ENCODE data around the gene ZFP90.

ZFP90 gene

DNA sequence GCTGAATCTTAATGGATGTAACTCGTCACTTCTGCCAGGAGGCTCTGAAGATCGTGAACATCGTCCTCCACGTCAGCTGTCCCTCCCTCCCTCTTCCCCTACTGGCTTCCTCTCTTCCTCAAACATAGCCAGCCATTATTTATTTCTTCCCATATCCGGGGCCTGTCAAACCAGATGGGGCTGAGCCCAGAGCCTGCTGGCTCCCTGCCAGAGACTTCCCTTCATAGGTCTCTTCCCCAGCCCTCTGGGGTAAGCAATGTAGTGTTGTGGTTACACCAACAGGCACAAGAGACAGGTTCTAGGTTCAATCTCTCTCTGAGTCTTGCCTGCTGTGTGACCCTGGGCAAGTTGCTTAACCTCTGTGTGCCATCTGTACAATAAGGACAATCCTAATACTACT, 40.1 kb upstream of the ZFP90 start:
- H3K9me3 ChIP-seq (ENCODE audit: control insufficient read depth in 1 of 2, low read length in 2 of 2): no peaks in the 10 kb centered on the region
- no peaks in the 10 kb centered on the region for H3K36me3 ChIP-seq (ENCODE audit: control insufficient read depth in 1 of 2, insufficient read depth in 2 of 2, low read length in 2 of 2)
- no peak overlapping the region for H3K9ac ChIP-seq (ENCODE audit: low read depth in 1 of 2, low read length in 2 of 2)
- no peak overlapping the region for H3K27ac ChIP-seq (ENCODE audit: low read depth, low read length)
- peaks cover 0 to 12% of the 10 kb centered on the region in 2 donors for H3K4me1 ChIP-seq (ENCODE audit: control insufficient read depth in 1 of 2, insufficient read depth in 2 of 2, low read length in 2 of 2)
- no peak overlapping the region for H3K4me3 ChIP-seq (ENCODE audit: low read depth in 1 of 2, low read length in 2 of 2)
- H3K27me3 ChIP-seq (ENCODE audit: control insufficient read depth in 1 of 2, insufficient read depth in 2 of 2, low read length in 2 of 2): no peaks in the 10 kb centered on the region

DNA sequence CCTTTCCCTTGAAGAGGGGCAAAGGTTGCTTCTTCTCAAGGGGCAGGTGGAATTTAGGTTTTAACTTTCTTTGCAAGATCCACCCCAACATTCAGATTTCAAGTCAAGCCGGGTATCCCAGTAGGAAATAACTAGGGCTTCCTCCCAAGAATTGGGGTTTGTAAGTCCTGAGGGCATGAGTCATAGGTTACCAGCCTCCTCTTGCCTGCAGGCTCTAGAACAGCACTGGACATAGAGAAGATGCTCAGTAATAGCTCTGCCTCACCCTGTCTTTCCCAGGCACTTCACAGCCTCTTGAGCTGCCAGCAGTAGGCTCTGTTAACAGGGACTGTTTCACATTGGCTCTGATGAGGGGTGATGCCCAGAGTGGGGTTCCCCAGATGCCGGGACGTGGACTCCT, 35.8 kb upstream of the ZFP90 start:
- no peak overlapping the region for H3K9ac ChIP-seq (ENCODE audit: low read depth in 1 of 2, low read length in 2 of 2)
- no peaks in the 10 kb centered on the region for H3K9me3 ChIP-seq (ENCODE audit: control insufficient read depth in 1 of 2, low read length in 2 of 2)
- no peaks in the 10 kb centered on the region for H3K36me3 ChIP-seq (ENCODE audit: control insufficient read depth in 1 of 2, insufficient read depth in 2 of 2, low read length in 2 of 2)
- no peaks in the 10 kb centered on the region for H3K27me3 ChIP-seq (ENCODE audit: control insufficient read depth in 1 of 2, insufficient read depth in 2 of 2, low read length in 2 of 2)
- no peak overlapping the region for H3K4me3 ChIP-seq (ENCODE audit: low read depth in 1 of 2, low read length in 2 of 2)
- peaks cover 0 to 5% of the 10 kb centered on the region in 2 donors for H3K4me1 ChIP-seq (ENCODE audit: control insufficient read depth in 1 of 2, insufficient read depth in 2 of 2, low read length in 2 of 2)
- H3K27ac ChIP-seq (ENCODE audit: low read depth, low read length): no peak overlapping the region

DNA sequence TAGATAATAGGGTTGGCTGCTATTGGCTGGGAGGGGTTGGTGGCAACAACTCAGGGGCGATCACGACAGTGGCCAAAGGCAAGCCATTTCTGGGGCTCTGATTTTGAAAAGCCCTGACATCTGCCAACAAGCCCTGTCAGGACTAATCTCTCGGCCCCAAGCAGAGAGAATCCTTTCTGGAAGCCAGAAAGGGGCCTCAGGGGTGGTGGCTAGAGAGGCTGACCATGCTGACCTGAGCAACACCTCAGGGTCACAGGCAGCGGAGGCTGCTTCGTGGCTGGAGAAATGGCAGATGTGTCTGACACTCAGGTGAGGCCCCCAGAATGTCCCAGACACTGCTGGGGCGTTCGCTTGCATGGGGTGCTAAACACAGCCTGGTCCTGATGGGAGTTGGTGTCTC, 35.0 kb upstream of the ZFP90 start:
- Histone ChIP-seq H3K36me3 (ENCODE audit: control insufficient read depth in 1 of 2, insufficient read depth in 2 of 2, low read length in 2 of 2) (no peaks in the 10 kb centered on the region), H3K27ac (ENCODE audit: low read depth, low read length) (no peak overlapping the region), H3K4me1 (ENCODE audit: control insufficient read depth in 1 of 2, insufficient read depth in 2 of 2, low read length in 2 of 2) (peaks cover 0 to 1% of the 10 kb centered on the region in 2 donors), H3K9ac (ENCODE audit: low read depth in 1 of 2, low read length in 2 of 2) (no peak overlapping the region), H3K27me3 (ENCODE audit: control insufficient read depth in 1 of 2, insufficient read depth in 2 of 2, low read length in 2 of 2) (no peaks in the 10 kb centered on the region), H3K4me3 (ENCODE audit: low read depth in 1 of 2, low read length in 2 of 2) (no peak overlapping the region), H3K9me3 (ENCODE audit: control insufficient read depth in 1 of 2, low read length in 2 of 2) (no peaks in the 10 kb centered on the region)

DNA sequence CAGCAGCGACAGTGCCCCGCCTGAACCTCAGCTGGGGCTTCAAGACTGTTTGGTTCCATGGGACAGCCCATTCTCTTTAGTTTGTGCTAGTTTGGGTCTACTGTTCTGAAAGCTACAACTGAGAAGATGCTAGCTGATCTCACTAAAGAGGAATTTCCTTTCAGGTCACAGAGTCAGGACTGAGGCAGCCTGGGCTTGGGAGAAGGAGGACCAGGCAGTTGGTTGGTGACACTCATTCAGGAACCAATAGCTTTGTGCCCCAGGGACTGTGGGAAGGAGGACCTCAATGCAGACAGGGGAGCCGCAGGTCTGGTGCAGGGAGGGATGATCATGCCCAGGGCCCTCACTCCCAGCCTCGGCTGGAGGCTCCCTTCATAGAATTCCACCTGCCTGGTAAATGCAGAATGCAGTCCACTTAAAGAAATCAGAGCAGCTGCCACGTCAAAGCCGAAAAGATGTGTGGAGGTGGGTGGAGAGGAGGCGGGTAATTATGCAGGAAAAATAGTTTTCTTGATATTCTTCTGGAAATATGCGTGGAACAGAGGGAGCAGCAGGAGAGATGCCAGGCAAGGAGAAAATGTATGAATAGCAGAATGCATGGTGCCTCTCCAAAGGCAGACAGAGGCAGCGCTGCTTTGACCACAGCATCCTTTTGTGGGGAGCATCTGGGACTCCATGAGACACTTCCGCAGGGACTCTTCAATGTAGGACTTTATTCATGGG, 32.6 kb upstream of the ZFP90 start:
- H3K27me3 ChIP-seq (ENCODE audit: control insufficient read depth in 1 of 2, insufficient read depth in 2 of 2, low read length in 2 of 2): no peaks in the 10 kb centered on the region
- no peaks in the 10 kb centered on the region for H3K4me1 ChIP-seq (ENCODE audit: control insufficient read depth in 1 of 2, insufficient read depth in 2 of 2, low read length in 2 of 2)
- no peaks in the 10 kb centered on the region for H3K36me3 ChIP-seq (ENCODE audit: control insufficient read depth in 1 of 2, insufficient read depth in 2 of 2, low read length in 2 of 2)
- H3K27ac ChIP-seq (ENCODE audit: low read depth, low read length): no peak overlapping the region
- H3K4me3 ChIP-seq (ENCODE audit: low read depth in 1 of 2, low read length in 2 of 2): no peak overlapping the region
- no peaks in the 10 kb centered on the region for H3K9me3 ChIP-seq (ENCODE audit: control insufficient read depth in 1 of 2, low read length in 2 of 2)
- H3K9ac ChIP-seq (ENCODE audit: low read depth in 1 of 2, low read length in 2 of 2): no peak overlapping the region

DNA sequence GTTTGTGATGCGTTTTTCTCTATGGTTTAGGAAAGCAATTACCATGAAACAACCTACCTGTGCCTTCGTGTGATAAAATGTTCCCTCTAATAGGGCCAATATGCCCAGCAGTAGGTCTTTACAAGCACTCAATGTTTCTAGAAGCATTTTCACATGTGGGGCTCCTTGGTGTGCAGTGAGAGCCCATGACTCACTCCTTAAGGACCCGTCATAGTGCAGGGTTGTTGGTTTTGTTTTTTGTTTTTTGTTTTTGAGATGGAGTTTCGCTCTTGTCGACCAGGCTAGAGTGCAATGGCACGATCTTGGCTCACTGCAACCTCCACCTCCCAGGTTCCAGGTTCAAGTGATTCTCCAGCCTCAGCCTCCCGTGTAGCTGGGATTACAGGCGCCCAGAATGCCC, 31.1 kb upstream of the ZFP90 start:
- no peaks in the 10 kb centered on the region for H3K36me3 ChIP-seq (ENCODE audit: control insufficient read depth in 1 of 2, insufficient read depth in 2 of 2, low read length in 2 of 2)
- no peak overlapping the region for H3K9ac ChIP-seq (ENCODE audit: low read depth in 1 of 2, low read length in 2 of 2)
- no peak overlapping the region for H3K27ac ChIP-seq (ENCODE audit: low read depth, low read length)
- H3K9me3 ChIP-seq (ENCODE audit: control insufficient read depth in 1 of 2, low read length in 2 of 2): no peaks in the 10 kb centered on the region
- H3K4me1 ChIP-seq (ENCODE audit: control insufficient read depth in 1 of 2, insufficient read depth in 2 of 2, low read length in 2 of 2): no peaks in the 10 kb centered on the region
- no peak overlapping the region for H3K4me3 ChIP-seq (ENCODE audit: low read depth in 1 of 2, low read length in 2 of 2)
- no peaks in the 10 kb centered on the region for H3K27me3 ChIP-seq (ENCODE audit: control insufficient read depth in 1 of 2, insufficient read depth in 2 of 2, low read length in 2 of 2)

DNA sequence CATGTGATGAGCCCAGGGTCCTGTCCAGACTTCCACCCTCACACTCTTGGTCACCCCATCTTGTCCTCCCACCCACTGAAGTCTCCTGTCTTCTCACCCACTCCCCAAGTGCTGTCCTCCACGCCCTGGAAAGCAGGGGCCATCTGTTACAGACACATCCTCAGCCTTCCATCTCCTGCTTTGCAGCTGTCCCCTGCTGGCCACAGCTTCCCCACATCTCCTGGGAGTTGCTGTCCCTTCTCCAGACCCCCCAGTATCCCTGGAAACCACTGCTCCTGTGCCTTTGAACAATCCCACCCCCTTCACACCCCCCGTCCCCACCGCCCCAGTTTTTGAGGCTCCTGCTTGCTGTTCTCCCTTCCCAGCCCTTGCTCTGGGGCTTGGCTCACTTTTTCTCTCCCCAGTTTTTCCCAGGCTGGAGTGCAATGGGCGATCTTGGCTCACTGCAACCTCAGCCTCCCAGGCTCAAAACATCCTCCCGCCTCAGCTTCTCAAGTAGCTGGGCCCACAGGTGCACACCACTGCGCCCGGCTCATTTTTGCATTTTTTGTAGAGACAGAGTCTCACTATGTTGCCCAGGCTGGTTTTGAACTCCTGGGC, 30.4 kb upstream of the ZFP90 start:
- no peak overlapping the region for H3K4me3 ChIP-seq (ENCODE audit: low read depth in 1 of 2, low read length in 2 of 2)
- H3K27ac ChIP-seq (ENCODE audit: low read depth, low read length): no peak overlapping the region
- no peaks in the 10 kb centered on the region for H3K27me3 ChIP-seq (ENCODE audit: control insufficient read depth in 1 of 2, insufficient read depth in 2 of 2, low read length in 2 of 2)
- no peaks in the 10 kb centered on the region for H3K4me1 ChIP-seq (ENCODE audit: control insufficient read depth in 1 of 2, insufficient read depth in 2 of 2, low read length in 2 of 2)
- H3K9me3 ChIP-seq (ENCODE audit: control insufficient read depth in 1 of 2, low read length in 2 of 2): no peaks in the 10 kb centered on the region
- no peaks in the 10 kb centered on the region for H3K36me3 ChIP-seq (ENCODE audit: control insufficient read depth in 1 of 2, insufficient read depth in 2 of 2, low read length in 2 of 2)
- no peak overlapping the region for H3K9ac ChIP-seq (ENCODE audit: low read depth in 1 of 2, low read length in 2 of 2)

DNA sequence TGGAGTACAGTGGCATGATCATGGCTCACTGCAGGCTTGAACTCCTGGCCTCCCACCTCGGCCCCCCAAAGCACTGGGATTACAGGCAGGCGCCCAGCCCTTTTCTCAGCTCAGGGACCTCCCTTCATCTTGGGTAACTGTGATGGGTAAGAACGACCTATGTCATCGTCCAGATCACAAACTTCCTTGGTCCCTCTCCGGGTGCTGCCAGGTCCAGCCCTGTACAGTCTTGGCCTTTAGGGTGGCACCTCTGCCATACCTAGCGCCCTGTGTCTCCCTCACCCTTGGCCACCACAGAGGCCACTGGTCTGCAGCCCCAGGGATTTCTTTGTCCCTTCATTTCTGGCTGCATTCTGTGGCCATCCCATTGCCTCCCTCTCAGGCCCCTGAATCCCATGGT, 29.7 kb upstream of the ZFP90 start:
- H3K4me3 ChIP-seq (ENCODE audit: low read depth in 1 of 2, low read length in 2 of 2): no peak overlapping the region

DNA sequence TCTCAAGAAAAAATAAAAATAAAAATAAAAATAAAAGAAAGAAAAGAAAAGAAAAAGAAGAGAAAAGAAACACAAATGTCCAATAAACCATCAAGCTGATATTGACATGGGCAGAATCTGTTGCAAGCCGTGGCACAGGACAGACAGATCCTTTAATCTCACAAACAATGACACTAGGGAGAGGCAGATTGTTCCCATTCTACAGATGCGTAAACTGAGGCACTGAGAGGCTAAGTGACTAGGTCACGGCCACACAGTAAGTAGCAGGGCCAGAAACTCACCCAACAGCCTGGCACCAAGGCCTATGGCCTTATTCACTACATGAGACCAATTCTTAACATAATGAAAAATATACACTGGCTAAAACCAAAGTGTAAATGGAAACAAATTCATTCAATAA, 28.3 kb upstream of the ZFP90 start:
- Histone ChIP-seq H3K27me3 (ENCODE audit: control insufficient read depth in 1 of 2, insufficient read depth in 2 of 2, low read length in 2 of 2) (no peaks in the 10 kb centered on the region), H3K9ac (ENCODE audit: low read depth in 1 of 2, low read length in 2 of 2) (no peak overlapping the region)

More for the DNA sequence above, 29.7 kb upstream of the ZFP90 start:
- Histone ChIP-seq H3K9me3 (ENCODE audit: control insufficient read depth in 1 of 2, low read length in 2 of 2) (no peaks in the 10 kb centered on the region), H3K9ac (ENCODE audit: low read depth in 1 of 2, low read length in 2 of 2) (no peak overlapping the region), H3K27me3 (ENCODE audit: control insufficient read depth in 1 of 2, insufficient read depth in 2 of 2, low read length in 2 of 2) (no peaks in the 10 kb centered on the region), H3K4me1 (ENCODE audit: control insufficient read depth in 1 of 2, insufficient read depth in 2 of 2, low read length in 2 of 2) (no peaks in the 10 kb centered on the region), H3K27ac (ENCODE audit: low read depth, low read length) (no peak overlapping the region), H3K36me3 (ENCODE audit: control insufficient read depth in 1 of 2, insufficient read depth in 2 of 2, low read length in 2 of 2) (no peaks in the 10 kb centered on the region)

DNA sequence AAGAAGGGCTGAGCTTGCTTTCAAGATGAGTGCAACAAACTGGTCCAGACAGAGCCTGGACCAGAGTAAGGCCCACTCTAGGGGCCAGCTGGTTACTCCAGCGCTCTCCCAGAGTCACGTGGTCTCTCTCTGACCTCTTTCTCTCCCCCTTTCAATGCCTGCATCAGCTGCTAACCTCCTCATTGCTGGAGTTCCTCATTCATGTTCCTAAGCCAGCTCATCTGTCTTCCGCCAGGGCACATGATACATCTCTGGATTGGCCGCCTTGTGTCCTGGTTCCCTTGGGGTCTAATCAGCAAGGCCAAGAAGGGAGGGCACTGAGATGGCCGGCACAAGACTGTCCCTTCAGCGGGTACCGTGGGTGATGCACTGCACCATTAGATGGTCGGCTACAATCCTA, 26.9 kb upstream of the ZFP90 start:
- H3K4me3 ChIP-seq (ENCODE audit: low read depth in 1 of 2, low read length in 2 of 2): no peak overlapping the region
- H3K27ac ChIP-seq (ENCODE audit: low read depth, low read length): no peak overlapping the region
- no peak overlapping the region for H3K9ac ChIP-seq (ENCODE audit: low read depth in 1 of 2, low read length in 2 of 2)
- no peaks in the 10 kb centered on the region for H3K36me3 ChIP-seq (ENCODE audit: control insufficient read depth in 1 of 2, insufficient read depth in 2 of 2, low read length in 2 of 2)
- no peaks in the 10 kb centered on the region for H3K4me1 ChIP-seq (ENCODE audit: control insufficient read depth in 1 of 2, insufficient read depth in 2 of 2, low read length in 2 of 2)
- H3K9me3 ChIP-seq (ENCODE audit: control insufficient read depth in 1 of 2, low read length in 2 of 2): no peaks in the 10 kb centered on the region
- no peaks in the 10 kb centered on the region for H3K27me3 ChIP-seq (ENCODE audit: control insufficient read depth in 1 of 2, insufficient read depth in 2 of 2, low read length in 2 of 2)

More for the DNA sequence above, 28.3 kb upstream of the ZFP90 start:
- Histone ChIP-seq H3K9me3 (ENCODE audit: control insufficient read depth in 1 of 2, low read length in 2 of 2) (no peaks in the 10 kb centered on the region), H3K27ac (ENCODE audit: low read depth, low read length) (no peak overlapping the region), H3K4me3 (ENCODE audit: low read depth in 1 of 2, low read length in 2 of 2) (no peak overlapping the region), H3K4me1 (ENCODE audit: control insufficient read depth in 1 of 2, insufficient read depth in 2 of 2, low read length in 2 of 2) (no peaks in the 10 kb centered on the region), H3K36me3 (ENCODE audit: control insufficient read depth in 1 of 2, insufficient read depth in 2 of 2, low read length in 2 of 2) (no peaks in the 10 kb centered on the region)

DNA sequence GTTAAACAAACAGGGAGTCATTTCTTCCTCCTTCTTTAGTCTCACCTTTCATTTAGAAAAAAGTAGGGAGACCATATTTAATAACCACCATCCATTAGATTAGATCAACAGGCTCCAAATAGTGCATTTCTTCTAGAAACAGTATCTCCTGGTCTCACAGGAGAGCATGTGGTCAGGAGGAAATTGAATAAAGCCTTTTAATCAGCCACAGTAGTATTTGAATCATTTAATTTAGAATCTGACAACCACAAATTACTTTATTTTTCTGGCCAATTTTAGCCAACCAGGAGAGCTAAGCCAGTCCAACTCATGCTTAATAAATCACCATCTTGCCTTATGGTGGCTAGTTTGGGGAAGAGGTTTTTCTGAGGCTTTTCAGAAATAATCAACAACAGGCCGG, 26.3 kb upstream of the ZFP90 start:
- H3K36me3 ChIP-seq (ENCODE audit: control insufficient read depth in 1 of 2, insufficient read depth in 2 of 2, low read length in 2 of 2): no peaks in the 10 kb centered on the region
- no peaks in the 10 kb centered on the region for H3K27me3 ChIP-seq (ENCODE audit: control insufficient read depth in 1 of 2, insufficient read depth in 2 of 2, low read length in 2 of 2)
- no peak overlapping the region for H3K4me3 ChIP-seq (ENCODE audit: low read depth in 1 of 2, low read length in 2 of 2)
- no peak overlapping the region for H3K27ac ChIP-seq (ENCODE audit: low read depth, low read length)
- H3K4me1 ChIP-seq (ENCODE audit: control insufficient read depth in 1 of 2, insufficient read depth in 2 of 2, low read length in 2 of 2): no peaks in the 10 kb centered on the region
- no peak overlapping the region for H3K9ac ChIP-seq (ENCODE audit: low read depth in 1 of 2, low read length in 2 of 2)
- no peaks in the 10 kb centered on the region for H3K9me3 ChIP-seq (ENCODE audit: control insufficient read depth in 1 of 2, low read length in 2 of 2)

Data from duodenal mucosa (tissue), 2 donors.